Central memory CD4-positive, alpha-beta T cell (primary cell): ENCODE data around the gene CR1L.
"Not testable (repeated sequence)": the region's sequence is repeated elsewhere in the genome, so short reads cannot be mapped to it uniquely, and the experiment has no call there.

Experiments used
- DNase-seq: peaks from one replicate; pipeline ENCODE4 v3.0.0; 2022

CR1L gene

GRCh38 chr1:207646944-207647579 lies 2.1 kb downstream of the CR1L start:
- DNase-seq, result no peak

GRCh38 chr1:207647671-207648333 lies 2.9 kb downstream of the CR1L start:
- no peak for DNase-seq

DNA sequence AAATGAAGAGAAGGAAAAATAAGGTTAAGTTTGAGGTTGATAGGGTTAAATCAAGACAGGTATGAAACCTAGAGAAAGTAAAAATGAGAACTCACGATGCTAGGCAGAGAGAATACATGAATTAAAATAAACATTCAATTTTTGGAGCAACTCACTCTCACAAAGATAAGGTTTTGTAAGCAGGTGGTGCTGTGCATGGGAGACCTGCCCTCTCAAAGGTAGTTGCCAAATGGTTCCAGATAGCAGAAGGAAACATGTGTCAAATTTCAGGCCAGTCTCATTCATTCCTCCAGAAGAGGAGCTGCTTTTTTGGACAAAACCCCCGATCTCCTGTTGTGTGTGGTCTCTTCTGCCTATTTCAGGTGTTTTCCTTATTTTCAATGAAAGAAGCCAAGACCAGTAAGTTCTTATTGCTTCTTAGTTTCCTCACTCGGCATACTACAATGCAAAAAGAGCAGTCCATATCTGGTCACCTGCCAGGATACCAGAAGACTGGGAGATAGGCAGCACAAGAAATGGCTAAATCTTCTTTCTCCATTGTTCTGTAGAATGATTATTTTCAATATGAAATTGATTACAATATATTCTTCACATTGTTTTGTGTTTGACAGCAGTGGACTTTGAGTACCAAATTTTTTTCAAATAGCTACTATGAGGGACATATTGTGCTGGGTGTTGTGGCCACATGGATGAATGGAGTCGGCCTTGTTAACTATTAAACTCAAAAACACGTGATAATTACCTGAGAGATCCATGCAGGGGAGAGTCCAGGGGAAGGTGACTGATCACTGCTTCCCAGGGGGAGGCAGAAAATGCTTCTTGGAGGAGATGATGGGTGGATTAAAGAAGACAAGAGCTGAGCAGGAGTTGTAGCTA lies 3.6 kb downstream of the CR1L start:
- DNase-seq, result no peak

DNA sequence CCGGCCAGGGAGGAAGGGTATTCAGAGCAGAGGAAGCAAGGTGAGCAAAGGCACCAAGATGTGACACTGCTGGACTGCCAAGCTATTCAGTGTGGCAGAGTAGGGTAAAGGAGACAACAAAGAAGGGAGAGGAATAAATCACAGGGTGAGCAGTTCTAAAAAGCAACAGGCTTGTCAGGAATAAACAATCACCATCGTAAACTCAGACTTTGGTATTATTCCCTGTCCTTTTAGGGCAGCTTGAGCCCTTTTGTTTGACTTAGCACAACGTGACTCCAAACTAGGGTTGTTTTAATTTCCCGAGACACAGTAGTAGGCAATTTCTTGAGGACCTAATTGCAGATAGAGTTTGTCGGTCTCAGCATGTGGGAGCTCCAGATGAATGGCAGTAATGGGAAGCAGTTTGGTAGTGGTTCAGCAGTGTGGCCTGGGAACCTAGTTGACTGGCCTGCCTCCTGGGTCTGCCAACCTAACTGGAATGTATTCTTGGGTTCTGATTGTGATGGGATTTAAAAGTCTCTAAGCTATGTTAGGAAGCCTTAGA lies 4.3 kb downstream of the CR1L start:
- no peak for DNase-seq

GRCh38 chr1:207649865-207650580 lies 5.1 kb downstream of the CR1L start:
- DNase-seq, result no peak

DNA sequence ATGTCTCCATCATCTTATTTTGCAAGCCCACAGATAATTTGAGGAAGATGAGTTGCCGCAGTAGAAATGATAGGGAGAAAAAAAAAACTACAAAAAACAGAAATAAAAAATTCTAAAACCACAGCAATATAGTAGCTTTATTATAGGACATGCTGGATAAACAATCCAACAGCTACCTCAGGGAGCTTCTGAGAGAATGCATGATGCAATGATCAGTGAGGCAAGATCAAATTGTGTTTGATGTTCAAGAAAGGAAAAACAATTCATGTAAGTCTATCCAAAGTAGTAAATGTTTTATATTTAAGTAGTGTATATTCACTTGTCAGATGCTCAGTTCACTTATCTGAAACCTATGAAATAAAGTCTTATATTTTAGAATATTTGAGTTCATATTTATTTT lies 6.7 kb downstream of the CR1L start:
- no peak for DNase-seq

- no peak for DNase-seq
These were observed 9.4 kb downstream of the CR1L start for GRCh38 chr1:207654320-207654719.

DNA sequence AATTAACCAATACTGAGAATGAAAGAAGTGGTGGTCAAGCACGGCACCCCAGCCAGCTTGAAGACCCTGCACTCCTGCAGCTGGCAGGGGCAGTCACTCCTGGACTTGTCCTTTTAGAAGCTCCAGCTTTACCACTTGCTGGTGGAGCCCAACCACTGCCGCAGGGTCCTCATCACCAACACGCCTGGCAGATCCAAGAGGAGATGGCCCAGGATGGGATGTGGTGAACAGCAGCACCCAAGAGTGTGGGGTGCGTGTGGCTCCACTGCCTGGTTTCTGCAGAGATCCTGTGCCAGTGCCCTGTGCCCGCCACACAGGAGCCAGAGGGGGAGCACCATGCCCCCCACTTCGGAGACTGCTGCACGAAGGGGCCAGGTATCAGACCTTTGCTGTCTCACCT lies 13.5 kb downstream of the CR1L start:
- DNase-seq, result no peak

DNA sequence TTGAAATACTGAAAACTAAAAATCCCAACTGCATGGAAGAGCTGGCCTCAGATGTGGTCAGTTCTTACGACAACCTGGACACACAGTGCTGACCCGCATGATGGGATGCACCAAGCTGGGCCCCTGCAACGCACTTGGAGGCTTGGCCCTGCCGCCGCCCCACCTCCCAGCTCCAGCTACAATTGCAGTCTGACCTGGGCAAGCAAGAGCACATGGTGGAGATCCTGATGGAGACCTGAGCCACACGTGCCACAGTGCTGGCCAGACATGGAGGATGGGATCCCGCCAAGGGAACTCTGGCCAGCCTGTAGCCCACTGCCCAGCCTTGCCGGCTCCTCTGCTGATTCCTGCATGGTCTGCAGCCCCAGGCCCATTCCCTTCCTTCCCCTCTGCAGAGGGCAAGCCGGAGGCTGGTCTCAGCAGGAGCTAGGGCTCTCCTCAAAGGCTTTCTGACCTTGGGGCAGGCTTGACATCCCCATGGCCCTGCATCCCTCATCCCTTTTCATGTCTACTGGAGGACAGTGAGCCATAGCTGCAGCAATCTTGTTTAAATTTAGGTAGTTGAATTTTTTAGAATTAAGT lies 14.1 kb downstream of the CR1L start:
- no peak for DNase-seq

- no peak for DNase-seq
These were observed 14.7 kb downstream of the CR1L start for GRCh38 chr1:207659545-207660153.

- not testable (repeated sequence) for DNase-seq
These were observed 16.5 kb downstream of the CR1L start for GRCh38 chr1:207661420-207661819.

DNA sequence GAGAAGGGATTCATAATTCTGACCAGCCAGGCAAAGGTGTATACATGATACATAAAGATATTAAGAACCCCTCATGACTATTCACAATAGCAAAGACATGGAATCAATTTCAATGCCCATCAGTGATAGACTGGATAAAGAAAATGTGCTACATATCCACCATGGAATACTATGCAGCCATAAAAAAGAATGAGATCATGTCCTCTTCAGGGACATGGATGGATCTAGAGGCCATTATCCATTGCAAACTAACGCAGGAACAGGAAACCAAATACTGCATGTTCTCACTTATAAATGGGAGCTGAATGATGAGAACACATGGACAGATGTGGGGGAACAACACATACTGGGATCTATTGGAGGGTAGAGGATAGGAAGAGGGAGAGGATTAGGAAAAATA lies 21.4 kb downstream of the CR1L start:
- no peak for DNase-seq

GRCh38 chr1:207669528-207670009 lies 24.6 kb downstream of the CR1L start:
- DNase-seq, result no peak

GRCh38 chr1:207670192-207670591 lies 25.3 kb downstream of the CR1L start:
- no peak for DNase-seq

GRCh38 chr1:207670997-207671396 lies 26.1 kb downstream of the CR1L start:
- no peak for DNase-seq

- DNase-seq, result no peak
These were observed 27.7 kb downstream of the CR1L start for GRCh38 chr1:207672522-207673130.

DNA sequence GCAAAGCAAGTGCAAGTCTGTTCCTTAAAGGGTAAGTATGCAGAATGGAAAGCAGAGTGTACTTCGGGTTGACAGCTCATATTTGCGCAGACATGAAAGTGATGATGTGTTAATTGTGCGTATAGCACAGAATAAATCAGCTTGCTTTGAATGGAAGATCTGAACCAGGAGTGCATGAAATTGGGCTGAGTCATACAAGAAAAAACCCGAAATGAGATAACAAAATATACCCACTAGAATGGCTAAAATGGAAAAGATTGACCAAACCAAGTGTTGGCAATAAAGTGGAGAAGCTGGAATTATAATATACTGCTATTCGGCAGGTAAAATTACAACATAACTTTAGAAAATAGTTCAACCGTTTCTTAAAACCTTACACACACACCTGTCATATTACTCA lies 28.5 kb downstream of the CR1L start:
- no peak for DNase-seq

DNA sequence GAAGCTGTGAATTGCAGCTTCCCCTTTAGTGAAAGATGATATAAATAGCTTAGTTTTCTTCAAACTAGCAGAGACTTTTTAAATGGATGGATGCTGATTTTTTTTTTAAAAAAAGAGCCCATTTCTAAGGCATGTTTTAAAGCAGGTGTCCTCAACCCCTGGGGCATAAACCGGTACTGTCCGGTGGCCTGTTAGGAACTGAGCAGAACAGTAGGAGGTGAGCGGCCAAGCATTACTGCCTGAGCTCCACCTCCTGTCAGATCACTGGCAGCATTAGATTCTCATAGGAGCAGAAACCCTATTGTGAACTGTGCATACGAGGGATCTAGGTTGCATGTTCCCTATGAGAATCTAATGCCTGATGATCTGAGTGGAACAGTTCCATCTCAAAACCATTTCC lies 31.2 kb downstream of the CR1L start:
- no peak for DNase-seq

GRCh38 chr1:207680590-207681388 lies 35.9 kb downstream of the CR1L start:
- not testable (repeated sequence) for DNase-seq

DNA sequence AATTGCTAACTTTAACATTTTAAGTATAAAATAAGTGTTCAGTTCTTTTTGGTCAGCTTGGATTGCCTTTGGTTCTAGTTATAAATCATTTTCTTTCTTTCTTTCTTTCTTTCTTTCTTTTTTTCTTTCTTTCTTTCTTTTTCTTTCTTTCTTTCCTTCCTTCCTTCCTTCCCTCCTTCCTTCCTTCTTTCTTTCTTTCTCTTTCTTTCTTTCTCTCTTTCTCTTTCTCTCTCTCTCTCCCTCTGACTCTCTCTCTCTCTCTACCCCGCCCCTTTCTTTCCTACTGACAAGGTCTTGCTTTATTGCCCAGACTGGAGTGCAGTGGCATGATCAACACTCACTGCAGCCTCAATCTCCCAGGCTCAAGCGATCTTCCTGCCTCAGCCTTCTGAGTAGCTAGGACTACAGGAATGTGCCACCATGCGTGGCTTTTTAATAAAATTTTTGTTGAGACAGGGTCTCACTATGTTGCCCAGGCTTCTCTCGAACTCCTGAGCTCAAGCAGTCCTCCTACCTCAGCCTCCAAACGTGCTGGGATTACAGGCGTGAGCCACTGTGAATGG lies 38.0 kb downstream of the CR1L start:
- DNase-seq, result not testable (repeated sequence)
